Activated CD4-positive, alpha-beta T cell treated with anti-CD3 and anti-CD28 coated beads, Interleukin-2, amount 10 ng/mL, durations not matched to agents 7 days and 5 days (primary cell): ENCODE measurements around the gene MPC1. TPM values are rescaled to one million over a fixed set of nuclear protein-coding genes. Genes with fewer than 3 reads are reported as not detected.
A peak's percentile ranks its signal among the peaks of the same experiment; 100 is the strongest.
"Not testable (repeated sequence)": the region's sequence is repeated elsewhere in the genome, so short reads cannot be mapped to it uniquely, and the experiment has no call there.

ENCODE experiments used
- CTCF ChIA-PET: fragments of 350-600 bp; sonication (Branson Sonifier 250); formaldehyde crosslinking; loops from one replicate; lab custom pipeline; 2021; ENCODE audit warnings: antibody characterized with exemption; lab: Charles Lee
- POLR2A ChIA-PET: fragments of 350-600 bp; sonication (Branson Sonifier 250); formaldehyde crosslinking; loops from one replicate; lab custom pipeline; 2021; ENCODE audit warnings: antibody characterized with exemption; lab: Charles Lee
- DNase-seq: peaks from one replicate; pipeline ENCODE4 v3.0.0-alpha.2; 2020
- H3K27ac Mint-ChIP-seq: one replicate; pipeline ENCODE4 v1.8.0; 2021; ENCODE audit warnings: mild to moderate bottlenecking, moderate library complexity, mixed read lengths
- H3K27me3 Mint-ChIP-seq: one replicate; pipeline ENCODE4 v1.8.0; 2021; ENCODE audit warnings: mixed read lengths
- H3K36me3 Mint-ChIP-seq: one replicate; pipeline ENCODE4 v1.8.0; 2021; ENCODE audit warnings: low read depth, mixed read lengths
- H3K4me1 Mint-ChIP-seq: one replicate; pipeline ENCODE4 v1.8.0; 2021; ENCODE audit warnings: mixed read lengths
- H3K4me3 Mint-ChIP-seq: one replicate; pipeline ENCODE4 v1.8.0; 2021; ENCODE audit warnings: mild to moderate bottlenecking, moderate library complexity, mixed read lengths
- H3K9me3 Mint-ChIP-seq: one replicate; pipeline ENCODE4 v1.8.0; 2021; ENCODE audit warnings: mixed read lengths
- total RNA-seq, 2 experiments: library from RNA; stranded (reverse); gene quantifications; one replicate each; pipeline ENCODE4 v1.2.3, GENCODE V29; 2021

The MPC1 gene
- total RNA-seq, 2 experiments from 2014 or later = 27.1 to 28.3 TPM

DNA sequence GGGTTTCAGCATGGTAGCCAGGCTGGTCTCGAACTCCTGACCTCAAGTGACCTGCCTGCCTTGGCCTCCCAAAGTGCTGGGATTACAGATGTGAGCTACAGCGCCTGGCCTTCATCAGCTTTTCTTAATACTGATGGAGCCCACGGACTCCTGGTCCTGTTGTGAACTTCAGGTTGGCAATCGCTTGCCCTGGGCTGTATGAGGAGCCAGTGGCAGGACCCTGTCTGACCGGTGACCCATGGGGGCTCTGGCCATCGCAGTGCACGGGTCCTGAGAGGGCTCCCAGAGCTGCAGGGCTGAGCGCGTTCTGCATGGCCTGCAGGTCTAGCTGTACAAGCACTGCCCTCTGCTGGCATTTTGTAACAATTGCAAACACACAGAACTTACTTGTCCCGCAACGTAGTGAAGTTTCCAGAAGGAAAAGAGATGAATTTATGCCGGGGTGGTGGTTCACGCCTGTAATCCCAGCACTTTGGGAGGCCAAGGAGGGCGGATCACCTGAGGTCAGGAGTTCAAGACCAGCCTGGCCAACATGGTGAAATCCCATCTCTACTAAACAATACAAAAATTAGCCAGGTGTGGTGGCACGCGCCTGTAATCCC, 18.0 kb upstream of the MPC1 start:
- H3K4me3 Mint-ChIP-seq, POLR2A ChIA-PET, H3K27me3 Mint-ChIP-seq, H3K4me1 Mint-ChIP-seq, H3K27ac Mint-ChIP-seq, H3K9me3 Mint-ChIP-seq, H3K36me3 Mint-ChIP-seq: not testable (repeated sequence)
- CTCF ChIA-PET = interaction anchor here (0.7 to 1.5 kb wide), 12 partner anchors 8 to 181 kb away, joined by 3 to 7 read pairs (median 3); no protein-coding TSS in a partner anchor
- peak; percentile 67 for DNase-seq

DNA sequence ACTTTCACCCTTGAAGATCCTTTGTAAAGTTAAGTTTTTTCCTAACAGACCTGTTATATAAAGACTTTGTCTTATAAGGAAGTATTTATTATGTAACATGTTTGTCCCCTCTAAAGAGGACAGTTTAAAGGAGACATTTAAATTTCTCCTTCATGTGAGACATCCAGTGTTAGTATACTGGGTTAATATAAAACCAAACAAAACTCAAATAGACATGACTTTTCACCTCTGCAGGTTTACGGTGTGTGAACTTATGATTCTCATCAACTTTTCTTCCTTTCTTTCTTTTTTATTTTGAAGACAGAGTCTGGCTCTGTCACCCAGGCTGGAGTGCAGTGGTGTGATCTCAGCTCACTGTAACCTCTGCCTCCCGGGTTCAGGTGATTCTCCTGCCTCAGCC, 17.4 kb upstream of the MPC1 start:
- no peaks in the 10 kb centered on the region for H3K9me3 Mint-ChIP-seq
- peaks cover 8% of the 10 kb centered on the region for H3K27me3 Mint-ChIP-seq
- H3K27ac Mint-ChIP-seq = no peak overlapping the region
- ChIA-PET CTCF (interaction anchor here (0.7 to 1.3 kb wide), 11 partner anchors 8 to 181 kb away, joined by 3 to 7 read pairs (median 3); no protein-coding TSS in a partner anchor), POLR2A (no interaction called here)
- DNase-seq = no peak
- peaks cover 5% of the 10 kb centered on the region for H3K4me1 Mint-ChIP-seq
- no peaks in the 10 kb centered on the region for H3K36me3 Mint-ChIP-seq
- no peak overlapping the region for H3K4me3 Mint-ChIP-seq

DNA sequence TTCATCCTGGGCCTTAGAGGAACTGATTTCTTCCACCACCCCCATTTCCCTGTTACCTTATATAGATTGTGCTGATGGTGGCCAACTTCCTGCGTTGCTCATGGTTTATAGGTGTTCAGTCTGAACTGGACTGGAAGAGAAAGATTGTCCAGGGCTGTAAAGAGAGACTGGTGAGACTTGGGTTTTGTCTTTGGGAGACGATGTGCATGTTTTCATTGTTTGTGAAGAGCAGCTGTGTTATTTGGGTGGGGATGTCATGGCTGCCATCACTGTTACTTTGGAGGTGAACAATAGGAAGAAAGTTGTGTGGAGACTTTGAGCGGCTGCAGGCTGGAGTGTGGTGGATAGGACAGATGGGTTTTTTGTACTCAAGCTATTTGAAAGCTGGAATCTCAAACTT, 15.6 kb upstream of the MPC1 start:
- CTCF ChIA-PET = interaction anchor here (0.9 to 1.2 kb wide), 2 partner anchors 17 to 75 kb away, joined by 4 to 6 read pairs; no protein-coding TSS in a partner anchor
- Mint-ChIP-seq H3K27me3 (peaks cover 10% of the 10 kb centered on the region), H3K9me3 (no peaks in the 10 kb centered on the region), H3K4me3 (no peak overlapping the region), H3K4me1 (peaks cover 5% of the 10 kb centered on the region), H3K36me3 (no peaks in the 10 kb centered on the region), H3K27ac (no peak overlapping the region)
- POLR2A ChIA-PET = no interaction called here
- no peak for DNase-seq

DNA sequence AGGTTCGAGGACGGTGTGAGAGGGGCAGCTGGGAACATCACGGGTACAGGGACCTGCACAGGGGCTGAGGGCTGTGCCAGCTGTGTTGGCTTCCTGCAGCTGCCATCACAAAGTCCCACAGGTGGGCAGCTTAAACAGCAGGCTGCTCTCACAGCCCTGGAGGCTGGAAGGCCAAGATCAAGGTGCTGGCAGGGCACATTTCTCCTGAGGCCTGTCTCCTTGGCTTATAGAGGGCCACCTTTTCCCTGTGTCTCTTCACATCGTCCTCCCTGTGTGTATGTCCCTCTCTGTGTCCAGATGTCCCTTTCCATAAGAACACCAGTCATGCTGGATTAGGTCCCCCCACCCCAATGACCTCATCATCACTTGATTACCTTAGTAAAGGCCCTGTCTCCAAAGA, 15.1 kb upstream of the MPC1 start:
- H3K27me3 Mint-ChIP-seq = peaks cover 10% of the 10 kb centered on the region
- ChIA-PET CTCF (interaction anchor here (0.9 to 1.2 kb wide), 2 partner anchors 17 to 75 kb away, joined by 4 to 6 read pairs; no protein-coding TSS in a partner anchor), POLR2A (no interaction called here)
- H3K4me1 Mint-ChIP-seq = peaks cover 5% of the 10 kb centered on the region
- no peak overlapping the region for H3K4me3 Mint-ChIP-seq
- H3K9me3 Mint-ChIP-seq = no peaks in the 10 kb centered on the region
- H3K36me3 Mint-ChIP-seq = no peaks in the 10 kb centered on the region
- DNase-seq = no peak
- no peak overlapping the region for H3K27ac Mint-ChIP-seq

DNA sequence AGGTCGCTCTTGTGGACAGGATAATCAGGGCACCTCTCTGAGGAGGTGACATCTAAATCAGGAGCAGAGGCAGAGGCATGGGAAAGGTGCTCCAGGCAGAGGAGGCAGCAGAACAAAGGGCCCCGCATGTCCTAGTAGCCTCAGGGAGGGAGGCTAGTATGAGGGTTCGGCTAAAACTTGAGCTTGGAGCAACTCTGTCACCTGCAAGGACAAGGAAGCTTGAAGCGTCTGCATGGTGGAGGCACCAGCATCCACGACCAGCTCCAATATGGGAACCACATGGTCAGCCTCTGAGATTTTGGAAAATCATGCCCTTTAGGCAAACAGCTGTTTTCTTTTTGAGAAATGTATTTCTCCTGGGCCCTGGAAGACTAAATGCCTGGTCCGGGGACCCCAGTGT, 13.0 kb upstream of the MPC1 start:
- ChIA-PET CTCF (interaction anchor here (1.3 kb wide), 1 partner anchor 116 kb away, joined by 3 read pairs; no protein-coding TSS in a partner anchor), POLR2A (no interaction called here)

DNA sequence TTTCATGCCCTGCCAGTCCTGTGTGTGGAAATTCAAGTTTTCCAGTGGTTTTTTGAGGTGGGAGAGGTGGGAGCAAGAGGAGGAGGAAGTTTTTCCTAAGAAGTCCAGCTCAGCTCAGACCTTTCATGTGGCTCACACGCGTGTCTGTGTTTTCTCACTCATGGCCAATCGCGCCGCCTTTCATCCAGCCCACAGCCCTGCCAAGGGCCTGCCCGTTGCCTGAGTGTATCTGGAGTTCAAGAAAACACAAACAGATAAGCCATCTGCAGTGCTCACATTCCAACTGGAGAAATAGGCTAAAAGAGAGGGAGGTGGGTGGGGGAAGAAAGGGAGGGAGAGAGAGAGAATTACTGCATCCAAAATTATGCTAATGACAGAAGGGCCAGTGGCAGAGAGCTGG, 12.6 kb upstream of the MPC1 start:
- ChIA-PET CTCF (interaction anchor here (1.3 to 1.7 kb wide), 2 partner anchors 14 to 115 kb away, joined by 3 to 4 read pairs; no protein-coding TSS in a partner anchor), POLR2A (interaction anchor here (0.5 to 0.6 kb wide), 2 partner anchors 12 to 239 kb away, joined by 3 read pairs; no protein-coding TSS in a partner anchor)
- no peak overlapping the region for H3K4me3 Mint-ChIP-seq
- no peaks in the 10 kb centered on the region for H3K36me3 Mint-ChIP-seq
- peaks cover 2% of the 10 kb centered on the region for H3K4me1 Mint-ChIP-seq
- H3K27me3 Mint-ChIP-seq = peaks cover 10% of the 10 kb centered on the region
- H3K9me3 Mint-ChIP-seq = no peaks in the 10 kb centered on the region
- DNase-seq = no peak
- H3K27ac Mint-ChIP-seq = no peak overlapping the region

More for the DNA sequence above, 13.0 kb upstream of the MPC1 start:
- Mint-ChIP-seq H3K27me3 (peaks cover 10% of the 10 kb centered on the region), H3K9me3 (no peaks in the 10 kb centered on the region), H3K27ac (no peak overlapping the region), H3K4me1 (peaks cover 2% of the 10 kb centered on the region), H3K36me3 (no peaks in the 10 kb centered on the region), H3K4me3 (no peak overlapping the region)
- DNase-seq = no peak

DNA sequence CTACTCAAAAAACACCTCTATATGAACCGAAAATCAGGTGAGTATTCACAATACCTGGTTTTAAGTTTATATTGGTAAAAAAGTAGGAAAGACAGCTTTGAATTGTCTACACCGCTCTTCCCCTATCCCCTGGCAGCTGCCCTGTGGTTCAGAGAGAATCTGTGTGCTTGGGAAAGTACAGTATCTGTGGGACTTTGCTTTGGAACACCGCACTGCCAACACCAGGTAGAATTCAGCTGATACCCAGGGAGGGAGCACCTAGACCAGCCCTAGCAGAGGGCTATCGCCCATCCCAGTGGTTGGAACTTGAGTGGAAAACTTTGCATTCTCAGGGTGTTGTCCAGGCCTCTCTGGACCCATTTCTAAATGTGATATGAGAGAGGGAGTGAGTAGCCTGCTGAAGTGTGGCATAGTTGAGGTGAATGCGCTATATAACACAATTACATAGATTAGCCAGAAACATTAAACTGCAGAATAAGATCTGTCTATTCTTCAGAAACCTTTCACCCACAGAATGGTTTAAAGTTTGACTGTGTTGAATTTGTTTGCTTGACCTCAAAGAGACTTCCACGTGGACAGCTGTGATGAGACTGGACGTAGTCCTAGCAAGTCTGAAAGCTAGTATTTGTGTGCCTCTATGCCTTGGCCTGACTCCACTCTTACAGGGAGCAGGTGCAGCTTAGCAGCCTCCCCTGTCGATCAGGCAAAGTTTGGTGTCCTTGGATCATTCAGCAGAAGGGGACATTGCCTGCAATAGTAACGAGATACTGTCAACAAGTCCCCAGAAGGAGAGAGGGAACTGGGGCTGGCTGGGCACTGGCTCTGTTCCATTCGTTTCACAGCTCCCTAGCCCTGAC, 11.5 kb upstream of the MPC1 start:
- Mint-ChIP-seq H3K4me3 (no peak overlapping the region), H3K4me1 (peaks cover 2% of the 10 kb centered on the region), H3K27me3 (peaks cover 7% of the 10 kb centered on the region), H3K27ac (no peak overlapping the region), H3K9me3 (no peaks in the 10 kb centered on the region), H3K36me3 (no peaks in the 10 kb centered on the region)
- no peak for DNase-seq
- ChIA-PET POLR2A (no interaction called here), CTCF (interaction anchor here (0.6 to 1.7 kb wide), 6 partner anchors 13 to 1121 kb away, joined by 3 to 4 read pairs (median 3); no protein-coding TSS in a partner anchor)

DNA sequence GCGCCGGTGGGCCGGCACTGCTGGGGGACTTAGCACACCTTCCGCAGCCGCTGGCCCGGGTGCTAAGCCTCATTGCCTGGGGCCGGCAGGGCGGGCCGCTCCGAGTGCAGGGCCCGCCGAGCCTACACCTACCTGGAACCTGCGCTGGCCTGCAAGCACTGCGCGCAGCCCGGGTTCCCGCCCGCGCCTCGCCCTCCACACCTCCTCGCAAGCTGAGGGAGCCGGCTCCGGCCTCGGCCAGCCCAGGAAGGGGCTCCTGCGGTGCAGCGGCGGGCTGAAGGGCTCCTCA, 10.7 kb upstream of the MPC1 start:
- POLR2A ChIA-PET = no interaction called here
- Mint-ChIP-seq H3K27me3 (peaks cover 6% of the 10 kb centered on the region), H3K27ac (no peak overlapping the region), H3K36me3 (no peaks in the 10 kb centered on the region), H3K9me3 (no peaks in the 10 kb centered on the region), H3K4me1 (peaks cover 2% of the 10 kb centered on the region), H3K4me3 (no peak overlapping the region)
- DNase-seq = no peak
- CTCF ChIA-PET = interaction anchor here (0.5 to 1.8 kb wide), 4 partner anchors 11 to 25 kb away, joined by 3 to 6 read pairs (median 4); no protein-coding TSS in a partner anchor

DNA sequence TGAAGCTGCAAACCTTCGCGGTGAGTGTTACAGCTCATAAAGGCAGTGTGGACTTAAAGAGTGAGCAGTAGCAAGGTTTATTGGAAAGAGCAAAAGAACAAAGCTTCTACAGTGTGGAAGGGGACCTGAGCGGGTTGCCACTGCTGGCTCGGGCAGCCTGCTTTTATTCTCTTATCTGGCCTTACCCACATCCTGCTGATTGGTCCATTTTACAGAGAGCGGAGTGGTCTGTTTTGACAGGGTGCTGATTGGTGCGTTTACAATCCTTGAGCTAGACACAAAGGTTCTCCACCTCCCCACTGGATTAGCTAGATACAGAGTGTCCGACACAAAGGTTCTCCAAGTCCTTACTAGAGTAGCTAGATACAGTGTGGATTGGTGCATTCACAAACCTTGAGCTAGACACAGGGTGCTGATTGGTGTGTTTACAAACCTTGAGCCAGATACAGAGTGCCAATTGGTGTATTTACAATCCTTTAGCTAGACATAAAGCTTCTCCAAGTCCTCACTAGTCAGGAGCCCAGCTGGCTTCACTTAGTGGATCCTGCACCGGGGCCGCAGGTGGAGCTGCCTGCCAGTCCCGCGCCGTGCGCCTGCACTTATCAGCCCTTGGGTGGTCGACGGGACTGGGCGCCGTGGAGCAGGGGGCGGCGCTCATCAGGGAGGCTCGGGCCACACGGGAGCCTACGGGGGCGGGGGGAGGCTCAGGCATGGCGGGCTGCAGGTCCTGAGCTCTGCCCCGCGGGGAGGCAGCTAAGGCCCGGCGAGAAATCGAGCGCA, 10.2 kb upstream of the MPC1 start:
- CTCF ChIA-PET = interaction anchor here (0.5 to 1.8 kb wide), 5 partner anchors 8 to 25 kb away, joined by 3 to 6 read pairs (median 3); no protein-coding TSS in a partner anchor
- H3K4me1 Mint-ChIP-seq, POLR2A ChIA-PET, H3K4me3 Mint-ChIP-seq, H3K9me3 Mint-ChIP-seq, H3K36me3 Mint-ChIP-seq, H3K27me3 Mint-ChIP-seq, DNase-seq, H3K27ac Mint-ChIP-seq: not testable (repeated sequence)

DNA sequence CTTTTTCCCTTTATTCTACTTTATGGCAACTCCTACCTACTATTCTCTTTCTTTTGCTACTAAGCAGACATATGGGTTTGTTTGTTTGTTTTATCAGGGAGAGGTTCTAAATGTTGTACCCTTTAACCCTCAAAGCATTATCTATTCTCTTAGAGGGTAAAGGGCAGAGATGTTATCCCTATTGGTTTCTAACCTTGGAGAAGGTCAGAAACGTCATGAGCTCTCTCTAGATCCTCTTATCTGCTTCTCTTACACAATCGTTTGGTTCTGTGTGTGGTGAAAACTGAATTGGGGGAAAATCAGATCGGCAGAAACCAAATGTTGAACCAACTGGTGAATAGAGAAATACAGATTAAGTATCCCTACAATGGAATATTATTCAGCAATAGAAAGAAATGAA, 6.4 kb upstream of the MPC1 start:
- DNase-seq = no peak
- Mint-ChIP-seq H3K27ac (no peak overlapping the region), H3K4me1 (peaks cover 8% of the 10 kb centered on the region), H3K36me3 (no peaks in the 10 kb centered on the region), H3K4me3 (no peak overlapping the region), H3K27me3 (no peaks in the 10 kb centered on the region), H3K9me3 (no peaks in the 10 kb centered on the region)
- ChIA-PET POLR2A (no interaction called here), CTCF (interaction anchor here (0.9 kb wide), 1 partner anchor 76 kb away, joined by 3 read pairs; no protein-coding TSS in a partner anchor)

DNA sequence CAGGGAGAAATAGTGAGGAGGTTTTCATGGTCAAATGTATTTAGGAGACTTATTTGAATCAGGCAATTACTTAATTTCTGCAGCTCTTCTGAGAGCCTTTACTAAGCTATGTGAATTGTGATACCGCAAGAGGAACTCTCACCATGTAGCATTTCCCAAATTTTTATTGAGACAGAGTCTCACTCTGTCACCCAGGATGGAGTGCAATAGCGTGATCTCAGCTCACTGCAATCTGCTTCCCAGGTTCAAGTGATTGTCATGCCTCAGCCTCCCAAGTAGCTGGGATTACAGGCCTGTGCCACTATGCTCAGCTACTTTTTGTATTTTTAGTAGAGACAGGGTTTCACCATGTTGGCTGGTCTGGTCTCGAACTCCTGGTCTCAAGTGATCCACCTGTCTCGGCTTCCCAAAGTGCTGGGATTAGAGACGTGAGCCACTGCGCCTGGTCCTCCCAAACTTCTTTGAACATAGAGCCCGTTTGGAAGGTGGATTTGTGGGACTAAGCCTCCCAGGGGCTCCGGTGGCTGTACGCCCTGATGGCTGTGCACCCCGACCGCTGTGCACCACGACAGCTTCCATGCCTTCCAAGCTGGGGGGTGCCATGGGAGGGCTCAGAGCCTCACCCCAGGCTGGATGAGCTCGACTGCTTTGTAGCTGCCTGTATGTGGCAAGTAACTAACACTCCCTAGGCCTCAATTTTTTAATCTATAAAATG, 5.7 kb upstream of the MPC1 start:
- POLR2A ChIA-PET = no interaction called here
- H3K4me3 Mint-ChIP-seq = no peak overlapping the region
- no peaks in the 10 kb centered on the region for H3K36me3 Mint-ChIP-seq
- no peak for DNase-seq
- no peaks in the 10 kb centered on the region for H3K9me3 Mint-ChIP-seq
- no peak overlapping the region for H3K27ac Mint-ChIP-seq
- CTCF ChIA-PET = interaction anchor here (0.8 to 0.9 kb wide), 2 partner anchors 45 to 75 kb away, joined by 3 read pairs; no protein-coding TSS in a partner anchor
- no peaks in the 10 kb centered on the region for H3K27me3 Mint-ChIP-seq
- H3K4me1 Mint-ChIP-seq = peaks cover 13% of the 10 kb centered on the region
